HepG2 (cell line): ENCODE results near the gene FRMPD2.
A peak's percentile ranks its signal among the peaks of the same experiment; 100 is the strongest.

ENCODE experiments used
- ARNT ChIP-seq: fragments of 450-650 bp; IDR thresholded peaks from 2 replicates; pipeline ENCODE4 v1.6.1; 2017
- BRCA1 ChIP-seq: sonication (generic); formaldehyde crosslinking; IDR thresholded peaks from 2 replicates; pipeline ENCODE4 v1.4.0; 2020; ENCODE audit warnings: missing genetic modification reagents
- EZH2 ChIP-seq: conservative IDR thresholded peaks from 2 replicates; pipeline ENCODE4 v1.6.1; 2012; ENCODE audit warnings: mild to moderate bottlenecking, low read depth, low read length, moderate library complexity
- KDM4B ChIP-seq: sonication (generic); formaldehyde crosslinking; IDR thresholded peaks from 2 replicates; pipeline ENCODE4 v1.4.0; 2020; ENCODE audit warnings: missing genetic modification reagents
- NAIF1 ChIP-seq: sonication (generic); formaldehyde crosslinking; IDR thresholded peaks from 2 replicates; pipeline ENCODE4 v1.5.0; 2020; ENCODE audit warnings: mild to moderate bottlenecking, missing genetic modification reagents, borderline replicate concordance
- SETDB1 ChIP-seq: sonication (generic); formaldehyde crosslinking; IDR thresholded peaks from 2 replicates; pipeline ENCODE4 v1.5.1; 2020; ENCODE audit warnings: missing genetic modification reagents, mild to moderate bottlenecking, borderline replicate concordance
- SMAD1 ChIP-seq: sonication (generic); formaldehyde crosslinking; IDR thresholded peaks from 2 replicates; pipeline ENCODE4 v1.4.0; 2020; ENCODE audit warnings: missing genetic modification reagents, low read depth, mild to moderate bottlenecking, borderline replicate concordance
- SUZ12 ChIP-seq: fragments of 150-350 bp; IDR thresholded peaks from 2 replicates; pipeline ENCODE4 v1.6.1; 2014; ENCODE audit warnings: low read depth, low read length
- ZNF260 ChIP-seq: sonication (generic); formaldehyde crosslinking; IDR thresholded peaks from 2 replicates; pipeline ENCODE4 v1.4.0; 2020; ENCODE audit warnings: missing genetic modification reagents, low read depth, mild to moderate bottlenecking, borderline replicate concordance
- TF ChIP-seq, protein P1 (sequence below): sonication (generic); formaldehyde crosslinking; IDR thresholded peaks from 2 replicates; pipeline ENCODE4 v1.4.0; 2020; ENCODE audit warnings: low read depth, mild to moderate bottlenecking, missing genetic modification reagents
- TF ChIP-seq, protein P2 (sequence below): IDR thresholded peaks from 2 replicates; pipeline ENCODE4 v1.6.1; 2016; ENCODE audit warnings: control low read depth
- TF ChIP-seq, protein P3 (sequence below): IDR thresholded peaks from 2 replicates; pipeline ENCODE4 v1.6.1; 2012; ENCODE audit warnings: inconsistent platforms

DNA sequence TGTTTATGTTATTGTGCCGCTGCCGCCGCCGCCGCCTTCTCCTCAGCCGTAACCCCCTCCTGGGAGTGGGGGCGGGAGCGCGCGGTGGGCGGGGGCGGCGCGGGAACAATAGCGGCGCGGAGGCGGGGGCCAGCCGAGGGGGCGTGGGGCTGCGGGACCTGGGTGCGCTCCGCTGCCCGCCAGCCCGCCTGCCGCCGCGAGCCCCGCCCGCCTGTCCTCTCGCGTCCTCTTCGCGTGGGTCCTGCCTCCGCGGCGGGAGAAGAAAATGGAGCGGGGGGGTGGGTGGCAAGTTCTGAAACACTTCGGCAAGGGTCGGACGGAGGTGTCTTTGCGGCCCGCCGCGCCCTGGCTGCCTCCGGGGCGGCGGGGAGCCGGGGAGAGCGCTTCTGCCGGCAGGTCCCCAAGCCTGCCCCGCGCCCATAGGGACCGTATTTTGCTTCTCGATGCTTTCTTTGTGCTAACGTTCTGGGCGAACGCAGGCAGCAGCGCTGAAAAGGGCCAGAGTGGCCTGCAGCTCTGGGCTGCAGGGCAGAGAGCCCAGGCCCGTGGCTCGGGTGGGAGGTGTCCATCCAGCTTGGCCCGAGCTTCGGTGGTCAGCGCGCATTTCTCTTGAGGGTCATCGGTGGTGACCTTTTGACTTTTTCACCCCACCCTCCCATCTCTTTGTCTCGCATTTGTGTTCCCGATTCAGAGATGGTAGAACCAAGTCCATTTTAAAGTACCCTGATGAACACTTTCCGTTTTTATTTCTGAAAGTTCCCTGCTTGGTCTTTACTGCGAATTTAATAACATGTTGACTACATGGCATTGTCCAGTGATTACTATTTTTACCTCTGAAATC, 32.6 kb upstream of the FRMPD2 start:
- TF ChIP-seq KDM4B (CRISPR knock-in tag), result no peak
- TF ChIP-seq ZNF260, result no peak
- TF ChIP-seq, protein P1, sequence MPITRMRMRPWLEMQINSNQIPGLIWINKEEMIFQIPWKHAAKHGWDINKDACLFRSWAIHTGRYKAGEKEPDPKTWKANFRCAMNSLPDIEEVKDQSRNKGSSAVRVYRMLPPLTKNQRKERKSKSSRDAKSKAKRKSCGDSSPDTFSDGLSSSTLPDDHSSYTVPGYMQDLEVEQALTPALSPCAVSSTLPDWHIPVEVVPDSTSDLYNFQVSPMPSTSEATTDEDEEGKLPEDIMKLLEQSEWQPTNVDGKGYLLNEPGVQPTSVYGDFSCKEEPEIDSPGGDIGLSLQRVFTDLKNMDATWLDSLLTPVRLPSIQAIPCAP (CRISPR knock-in tag), result no peak
- TF ChIP-seq SETDB1 (CRISPR knock-in tag), result no peak
- TF ChIP-seq NAIF1 (CRISPR knock-in tag), result no peak
- TF ChIP-seq, protein P2, sequence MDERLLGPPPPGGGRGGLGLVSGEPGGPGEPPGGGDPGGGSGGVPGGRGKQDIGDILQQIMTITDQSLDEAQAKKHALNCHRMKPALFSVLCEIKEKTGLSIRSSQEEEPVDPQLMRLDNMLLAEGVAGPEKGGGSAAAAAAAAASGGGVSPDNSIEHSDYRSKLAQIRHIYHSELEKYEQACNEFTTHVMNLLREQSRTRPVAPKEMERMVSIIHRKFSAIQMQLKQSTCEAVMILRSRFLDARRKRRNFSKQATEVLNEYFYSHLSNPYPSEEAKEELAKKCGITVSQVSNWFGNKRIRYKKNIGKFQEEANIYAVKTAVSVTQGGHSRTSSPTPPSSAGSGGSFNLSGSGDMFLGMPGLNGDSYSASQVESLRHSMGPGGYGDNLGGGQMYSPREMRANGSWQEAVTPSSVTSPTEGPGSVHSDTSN (CRISPR knock-in tag), result no peak
- no peak for TF ChIP-seq BRCA1
- no peak for TF ChIP-seq EZH2
- TF ChIP-seq SUZ12, result no peak
- TF ChIP-seq, protein P3, sequence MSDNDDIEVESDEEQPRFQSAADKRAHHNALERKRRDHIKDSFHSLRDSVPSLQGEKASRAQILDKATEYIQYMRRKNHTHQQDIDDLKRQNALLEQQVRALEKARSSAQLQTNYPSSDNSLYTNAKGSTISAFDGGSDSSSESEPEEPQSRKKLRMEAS, result peak; percentile 29; the same call in 1 of the 2 replicates
- no peak for TF ChIP-seq SMAD1 (CRISPR knock-in tag)
- TF ChIP-seq ARNT, result no peak
